Stomach (tissue), 4 donors: ENCODE measurements around the gene CHEK2.

Experiments used
- CTCF ChIP-seq, 7 experiments: fragments of 450-650 bp in 4 of 7; fragments of 200-600 bp in 3 of 7; sonication (generic) in 3 of 7; IDR thresholded peaks; one replicate each; pipeline ENCODE4 v1.5.1; 2016 to 2019; ENCODE audit warnings: antibody characterized with exemption in 7 of 7, control low read depth in 2 of 7, mild to moderate bottlenecking in 1 of 7
- EP300 ChIP-seq: sonication (generic); formaldehyde crosslinking; IDR thresholded peaks from one replicate; pipeline ENCODE4 v1.6.1; 2017; ENCODE audit warnings: antibody characterized with exemption
- POLR2A ChIP-seq, 4 donors: fragments of 450-650 bp; IDR thresholded peaks; one replicate each; pipeline ENCODE4 v1.6.1; 2016; ENCODE audit warnings: antibody characterized with exemption in 4 of 4, control low read depth in 2 of 4, mild to moderate bottlenecking in 1 of 4, moderate library complexity in 1 of 4
- POLR2AphosphoS5 ChIP-seq, 3 donors: sonication (generic); formaldehyde crosslinking; IDR thresholded peaks; one replicate each; pipeline ENCODE4 v1.6.1; 2016; ENCODE audit warnings: antibody characterized with exemption in 3 of 3

DNA sequence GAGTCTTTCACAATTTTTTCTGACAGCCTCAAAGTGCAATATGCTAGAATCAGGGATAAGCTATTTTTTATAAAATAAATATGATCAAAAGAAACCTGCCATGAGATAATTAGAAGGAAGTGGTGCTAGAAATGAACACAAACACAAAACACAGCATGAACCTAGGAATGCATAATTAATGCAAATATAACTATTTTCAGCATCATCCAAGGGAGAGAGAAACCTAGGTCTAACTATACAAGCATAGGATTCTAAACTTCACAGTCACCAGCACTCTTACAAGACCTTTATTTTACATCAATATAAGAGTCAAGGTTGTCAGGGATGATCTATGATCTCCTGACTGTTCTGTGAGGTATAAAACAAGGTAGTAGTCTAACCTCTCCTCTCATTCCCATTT, 91.2 kb downstream of the CHEK2 start:
- TF ChIP-seq POLR2AphosphoS5 (IDR thresholded peaks at IDR 0.05): no peak
- no peak for TF ChIP-seq CTCF (IDR thresholded peaks at IDR 0.05)
- no peak for TF ChIP-seq POLR2A (IDR thresholded peaks at IDR 0.05)
- TF ChIP-seq EP300: no peak
